GM20431 (cell line): ENCODE results near the gene CD226.
"Not testable (repeated sequence)": the region's sequence is repeated elsewhere in the genome, so short reads cannot be mapped to it uniquely, and the experiment has no call there.

Experiments used
- in situ Hi-C: fragments of 300-500 bp; cut with MseI, MboI; formaldehyde crosslinking; loops from one replicate; pipeline ENCODE4 v1.15.0; 2020; ENCODE audit warnings: low sequenced_read_pairs; ENCODE audit not compliant: unreplicated experiment

CD226 gene

GRCh38 chr18:69879051-69879450, 68.6 kb downstream of the CD226 start:
- in situ Hi-C loops = not testable (repeated sequence)

DNA sequence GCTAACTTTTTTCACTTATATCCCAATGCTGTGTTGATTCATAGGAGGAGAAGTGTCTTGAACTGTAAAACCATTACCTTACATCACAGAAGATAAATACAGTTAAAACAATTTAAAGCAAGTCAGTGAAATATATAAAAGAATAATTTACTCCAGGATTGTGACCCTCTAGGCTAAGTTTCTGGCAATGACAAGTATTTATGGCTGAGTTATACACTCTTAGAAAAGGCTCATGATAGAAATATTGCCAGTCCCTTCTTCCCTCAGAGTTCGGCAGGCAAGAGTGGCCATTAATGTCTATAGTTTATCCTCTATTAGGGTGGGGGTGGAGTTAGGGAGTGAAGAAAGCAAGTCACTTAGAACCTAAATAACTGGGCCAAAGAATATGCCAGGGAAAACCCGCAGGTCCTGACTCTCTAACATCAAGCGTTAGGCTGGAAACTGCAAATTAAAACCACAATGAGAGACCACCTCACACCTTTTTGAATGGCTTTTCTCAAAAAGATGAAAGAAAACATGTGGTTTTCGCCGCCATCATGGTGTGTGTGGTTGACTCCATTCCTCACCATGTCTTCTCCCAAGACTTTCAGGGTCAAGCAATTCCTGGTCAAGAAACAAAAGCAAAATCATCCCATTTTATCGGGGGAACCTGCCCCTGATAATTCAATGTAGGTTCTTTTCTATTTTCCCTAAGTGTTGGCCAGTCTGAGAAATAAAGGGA, 69.3 kb downstream of the CD226 start:
- in situ Hi-C loops = no loop called here

DNA sequence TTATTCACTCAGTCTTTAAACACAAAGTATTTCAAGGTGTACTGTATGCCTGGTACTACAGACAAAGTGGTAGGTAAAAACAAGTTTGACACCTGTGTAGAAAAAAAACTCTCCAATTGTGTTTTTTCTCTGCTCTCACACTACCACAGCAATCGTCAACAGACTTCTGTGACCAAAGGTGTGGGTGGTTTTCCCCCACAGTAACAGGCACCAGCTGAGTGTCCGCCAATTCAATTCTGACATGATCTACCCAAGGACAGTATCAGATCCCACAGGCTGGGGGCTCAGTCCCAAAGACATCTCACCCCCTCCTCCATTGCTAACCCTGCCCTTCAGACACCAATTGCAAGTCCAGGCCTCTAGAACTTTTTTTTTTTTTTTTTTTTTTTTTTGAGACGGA, 71.2 kb downstream of the CD226 start:
- in situ Hi-C loops = no loop called here

- in situ Hi-C loops = no loop called here
Measured at GRCh38 chr18:69874058-69874457, 73.6 kb downstream of the CD226 start.

GRCh38 chr18:69872661-69873060, 75.0 kb downstream of the CD226 start:
- in situ Hi-C loops = no loop called here

DNA sequence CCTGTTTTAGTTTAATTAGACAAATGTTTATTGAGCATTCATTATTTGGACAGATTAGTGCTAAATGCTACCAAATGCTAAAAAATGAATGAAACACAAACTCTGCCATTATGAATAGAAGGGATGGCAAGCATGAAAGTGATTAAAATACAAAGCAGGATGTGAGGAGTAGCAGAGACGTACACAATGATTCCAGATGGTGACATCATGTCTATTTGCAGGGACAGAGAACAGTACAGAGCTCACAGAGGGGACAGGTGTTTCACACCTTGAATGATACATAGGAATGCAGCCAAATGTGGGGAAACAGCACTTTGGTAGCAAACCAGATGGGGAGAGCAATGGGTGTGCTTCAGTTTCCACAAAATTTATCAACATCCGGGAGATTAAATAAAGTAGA, 76.3 kb downstream of the CD226 start:
- in situ Hi-C loops = no loop called here

DNA sequence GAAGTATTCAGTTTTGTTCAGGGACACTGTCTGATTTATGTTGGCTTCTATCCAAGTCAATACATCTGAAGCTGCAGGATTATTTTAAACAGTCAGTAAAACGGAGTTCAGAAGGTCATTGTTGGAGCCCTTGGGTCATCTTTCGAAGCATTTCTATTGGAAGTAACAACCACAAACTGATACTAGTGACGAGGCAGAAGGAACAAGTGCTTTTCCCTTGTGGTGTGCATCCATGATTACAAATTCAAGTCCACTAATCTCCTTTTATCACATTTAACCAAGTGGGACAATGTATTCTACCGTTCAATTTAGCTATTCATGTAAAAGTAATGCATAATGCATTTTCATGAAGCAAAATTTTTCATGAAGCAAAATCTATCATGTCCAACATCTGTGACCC, 76.9 kb downstream of the CD226 start:
- in situ Hi-C loops = no loop called here

DNA sequence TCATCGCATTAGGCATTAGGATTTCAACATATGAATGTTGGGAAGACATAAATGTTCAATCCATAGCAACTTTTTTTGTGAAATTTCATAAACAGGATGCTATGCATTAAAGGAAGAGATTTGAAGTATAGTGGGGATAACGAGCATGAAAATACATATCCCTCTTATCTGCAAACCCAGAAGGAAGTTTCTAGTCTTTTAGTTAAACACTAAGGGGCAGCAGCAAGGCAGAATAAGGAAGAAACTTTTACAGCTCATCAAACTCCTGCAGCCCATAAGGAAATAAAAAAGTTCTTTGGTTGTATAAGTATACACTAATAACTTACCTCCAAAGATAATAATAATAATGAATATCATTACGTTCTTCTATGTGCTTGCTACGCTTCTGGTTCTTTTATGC, 81.5 kb downstream of the CD226 start:
- in situ Hi-C loops = no loop called here

- in situ Hi-C loops = no loop called here
Measured at GRCh38 chr18:69865776-69866175, 81.9 kb downstream of the CD226 start.

DNA sequence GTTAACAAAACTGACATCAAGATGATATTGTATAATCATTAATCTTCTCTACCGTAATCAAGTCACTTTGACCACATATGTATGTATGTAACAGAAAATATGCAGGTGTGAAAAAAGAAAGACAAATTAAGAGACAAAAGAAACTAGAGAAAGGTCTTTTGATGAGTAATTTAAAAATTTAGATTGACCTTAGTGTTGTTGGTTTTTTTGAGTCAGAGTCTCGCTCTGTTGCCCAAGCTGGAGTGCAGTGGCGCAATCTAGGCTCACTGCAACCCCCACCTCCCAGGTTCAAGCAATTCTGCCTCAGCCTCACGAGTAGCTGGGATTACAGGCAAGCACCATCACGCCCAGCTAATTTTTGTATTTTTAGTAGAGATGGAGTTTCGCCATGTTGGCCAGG, 82.9 kb downstream of the CD226 start:
- in situ Hi-C loops = not testable (repeated sequence)

DNA sequence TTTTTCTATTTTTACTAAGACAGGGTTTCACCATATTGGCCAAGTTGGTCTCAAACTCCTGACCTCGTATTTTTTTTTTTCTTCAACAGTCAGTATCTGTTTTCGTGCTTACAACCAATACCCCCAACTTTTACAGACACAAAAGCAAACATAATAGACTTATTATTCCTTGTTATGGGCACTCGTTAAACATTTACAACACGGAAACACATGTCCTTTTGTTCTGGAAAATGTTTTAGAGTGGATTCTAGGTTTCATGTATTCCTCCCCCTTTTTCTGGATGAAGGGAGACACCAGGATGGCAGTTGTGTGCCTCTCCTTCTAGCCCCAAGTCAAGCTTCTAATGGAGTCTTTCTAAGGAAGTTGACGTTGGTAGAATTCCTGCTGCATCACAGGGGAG, 88.8 kb downstream of the CD226 start:
- in situ Hi-C loops = no loop called here

GRCh38 chr18:69854455-69854854, 93.2 kb downstream of the CD226 start:
- in situ Hi-C loops = no loop called here

DNA sequence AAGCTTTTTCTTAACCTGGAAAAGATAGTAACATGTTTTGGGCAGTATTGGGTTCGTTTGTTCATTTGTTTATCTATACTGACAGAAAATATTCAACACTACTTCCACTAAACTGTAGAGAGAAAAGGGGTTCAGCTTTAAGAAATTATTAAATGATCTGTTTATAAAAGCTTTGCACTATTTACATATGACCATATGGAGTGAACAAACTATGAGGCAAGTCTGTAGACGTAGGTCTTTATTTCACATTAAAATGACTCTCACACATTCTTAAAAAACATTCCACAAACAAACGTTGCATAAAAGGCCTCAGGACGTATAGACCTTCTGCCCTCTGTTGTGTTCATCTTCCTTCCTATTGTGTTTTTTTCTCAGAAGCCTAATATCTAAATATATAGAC, 94.6 kb downstream of the CD226 start:
- in situ Hi-C loops = no loop called here

DNA sequence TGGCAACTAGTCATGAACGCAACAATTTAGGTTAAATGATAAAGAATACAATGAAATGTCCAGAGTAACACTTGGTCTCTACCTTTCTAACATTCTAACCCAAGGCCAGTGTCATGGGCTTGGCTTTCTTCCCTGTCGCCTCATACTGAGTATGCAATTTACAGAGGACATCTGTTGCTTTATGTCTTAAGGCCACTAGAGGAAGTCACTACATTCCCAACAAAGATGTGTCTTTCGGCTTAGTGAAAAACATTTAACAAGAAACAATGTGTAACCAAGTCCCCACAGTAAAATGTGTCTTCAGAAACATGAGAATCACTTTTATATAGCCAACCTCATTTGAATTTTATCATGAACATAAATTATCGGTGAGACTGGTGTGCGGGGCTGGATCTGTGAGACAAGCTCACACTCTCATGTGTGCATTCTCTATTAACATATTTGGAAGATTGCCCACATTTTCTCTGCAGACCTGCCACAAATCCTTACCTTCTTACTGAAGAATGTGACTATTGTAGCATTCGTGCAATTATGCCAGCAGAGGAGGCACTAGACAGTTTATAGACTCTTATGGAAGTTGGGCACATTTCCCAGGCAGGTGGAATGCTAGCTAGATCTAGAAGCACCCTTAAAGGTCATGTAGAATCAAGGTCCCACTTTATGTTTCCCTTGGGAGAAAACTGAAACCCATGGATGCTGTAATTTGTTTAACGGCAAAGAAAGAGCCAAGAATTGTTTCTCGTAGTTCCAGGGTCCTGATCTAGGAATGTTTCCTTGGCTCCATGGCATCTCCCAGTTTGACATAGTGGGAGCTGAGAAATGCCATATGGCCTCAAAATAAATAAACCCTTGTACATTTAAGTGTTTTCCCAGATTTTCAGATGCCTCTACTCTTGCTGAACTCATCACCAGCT, 101.8 kb downstream of the CD226 start:
- in situ Hi-C loops = no loop called here

GRCh38 chr18:69844656-69845055, 103.0 kb downstream of the CD226 start:
- in situ Hi-C loops = no loop called here

DNA sequence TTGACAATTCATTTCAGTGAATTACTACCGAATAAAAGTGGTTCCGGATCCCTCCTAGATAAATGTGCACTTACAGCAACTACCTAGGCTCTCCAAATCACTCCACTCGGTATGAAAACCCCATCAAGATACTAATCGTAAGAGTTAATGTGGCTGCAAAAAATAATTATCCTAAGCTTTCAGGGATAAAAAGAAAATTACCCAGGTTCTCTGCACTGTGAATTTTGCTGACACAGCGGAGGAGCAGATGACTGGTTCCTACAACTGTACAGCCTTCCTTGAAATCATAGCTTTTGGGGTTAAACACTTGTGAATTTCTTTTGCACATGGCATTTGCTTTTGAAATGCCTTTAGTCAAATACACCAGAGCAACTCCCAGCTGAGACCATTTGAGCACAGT, 104.7 kb downstream of the CD226 start:
- in situ Hi-C loops = no loop called here

DNA sequence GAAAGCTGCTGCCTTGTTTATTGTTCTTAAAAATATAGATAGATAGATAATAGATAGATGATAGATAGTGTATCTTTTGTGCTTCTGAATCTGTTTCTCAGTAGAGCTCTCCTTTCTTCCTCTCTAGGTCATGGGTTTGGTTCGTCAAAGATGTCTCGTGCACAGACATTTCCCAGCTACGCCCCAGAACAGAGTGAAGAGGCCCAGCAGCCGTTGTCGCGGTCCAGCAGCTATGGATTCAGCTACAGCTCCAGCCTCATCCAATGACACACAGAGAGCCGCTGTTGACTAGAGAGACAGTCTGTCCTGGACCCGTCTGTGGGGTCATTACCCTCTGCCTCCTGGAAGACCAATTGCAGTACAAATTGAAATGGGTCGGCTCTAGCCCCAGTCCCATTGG, 106.6 kb downstream of the CD226 start:
- in situ Hi-C loops = no loop called here

DNA sequence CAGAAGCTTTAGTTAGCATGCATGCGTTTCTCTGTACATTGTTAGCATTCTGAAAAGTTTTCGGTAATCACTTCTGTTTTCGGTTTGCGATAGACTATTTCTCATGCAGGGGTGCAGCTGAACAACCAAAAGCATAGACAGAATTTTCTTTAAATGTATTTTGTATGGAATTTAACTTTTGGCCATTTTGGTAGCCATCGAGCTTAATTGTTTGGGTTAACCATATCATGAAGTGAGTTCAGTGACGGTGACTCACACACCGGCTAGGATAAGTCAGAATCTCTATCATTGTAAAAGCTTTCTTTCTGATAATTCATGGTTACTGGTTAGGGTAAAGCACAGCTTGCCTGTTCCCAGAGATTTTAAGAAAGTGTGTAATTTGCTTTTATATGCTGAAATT, 107.2 kb downstream of the CD226 start:
- in situ Hi-C loops = no loop called here

- in situ Hi-C loops = no loop called here
Measured at GRCh38 chr18:69840001-69840400, 107.7 kb downstream of the CD226 start.

GRCh38 chr18:69839497-69839896, 108.2 kb downstream of the CD226 start:
- in situ Hi-C loops = no loop called here

GRCh38 chr18:69838620-69839411, 108.9 kb downstream of the CD226 start:
- in situ Hi-C loops = no loop called here
